Gastroesophageal sphincter (tissue), 3 donors: ENCODE data around the gene ATP6V0C.
"Not testable (repeated sequence)": the region's sequence is repeated elsewhere in the genome, so short reads cannot be mapped to it uniquely, and the experiment has no call there.

Source experiments
- EP300 ChIP-seq: sonication (generic); formaldehyde crosslinking; IDR thresholded peaks from one replicate; pipeline ENCODE4 v1.6.1; 2017; ENCODE audit warnings: antibody characterized with exemption, mild to moderate bottlenecking
- POLR2A ChIP-seq, 2 donors: fragments of 450-650 bp; IDR thresholded peaks; one replicate each; pipeline ENCODE4 v1.6.1; 2017; ENCODE audit warnings: antibody characterized with exemption in 2 of 2, mild to moderate bottlenecking in 2 of 2, moderate library complexity in 1 of 2
- POLR2AphosphoS5 ChIP-seq: sonication (generic); formaldehyde crosslinking; IDR thresholded peaks from one replicate; pipeline ENCODE4 v1.6.1; 2017; ENCODE audit warnings: antibody characterized with exemption
- TF ChIP-seq, protein P1 (sequence below), 4 experiments: fragments of 200-600 bp in 2 of 4; fragments of 450-650 bp in 2 of 4; sonication (generic) in 1 of 4; IDR thresholded peaks; one replicate each; pipeline ENCODE4 v1.5.1; 2017 to 2019; ENCODE audit warnings: antibody characterized with exemption in 4 of 4, mild to moderate bottlenecking in 2 of 4, moderate library complexity in 2 of 4

DNA sequence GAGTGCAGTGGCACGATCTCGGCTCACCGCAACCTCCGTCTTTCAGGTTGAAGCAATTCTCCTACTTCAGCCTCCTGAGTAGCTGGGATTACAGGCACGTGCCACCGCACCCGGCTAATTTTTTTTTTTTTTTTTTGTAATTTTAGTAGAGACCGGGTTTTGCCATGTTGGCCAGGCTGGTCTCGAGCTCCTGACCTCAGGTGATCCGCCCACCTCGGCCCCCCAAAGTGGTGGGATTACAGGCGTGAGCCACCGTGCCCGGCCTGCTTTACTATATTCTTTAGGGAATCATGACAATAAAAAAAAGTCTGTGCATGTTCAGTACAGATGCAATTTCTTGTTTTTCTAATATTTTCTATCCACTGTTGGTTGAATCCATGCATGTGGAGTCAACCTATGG is 30.0 kb downstream of the ATP6V0C start:
- TF ChIP-seq, protein P1, sequence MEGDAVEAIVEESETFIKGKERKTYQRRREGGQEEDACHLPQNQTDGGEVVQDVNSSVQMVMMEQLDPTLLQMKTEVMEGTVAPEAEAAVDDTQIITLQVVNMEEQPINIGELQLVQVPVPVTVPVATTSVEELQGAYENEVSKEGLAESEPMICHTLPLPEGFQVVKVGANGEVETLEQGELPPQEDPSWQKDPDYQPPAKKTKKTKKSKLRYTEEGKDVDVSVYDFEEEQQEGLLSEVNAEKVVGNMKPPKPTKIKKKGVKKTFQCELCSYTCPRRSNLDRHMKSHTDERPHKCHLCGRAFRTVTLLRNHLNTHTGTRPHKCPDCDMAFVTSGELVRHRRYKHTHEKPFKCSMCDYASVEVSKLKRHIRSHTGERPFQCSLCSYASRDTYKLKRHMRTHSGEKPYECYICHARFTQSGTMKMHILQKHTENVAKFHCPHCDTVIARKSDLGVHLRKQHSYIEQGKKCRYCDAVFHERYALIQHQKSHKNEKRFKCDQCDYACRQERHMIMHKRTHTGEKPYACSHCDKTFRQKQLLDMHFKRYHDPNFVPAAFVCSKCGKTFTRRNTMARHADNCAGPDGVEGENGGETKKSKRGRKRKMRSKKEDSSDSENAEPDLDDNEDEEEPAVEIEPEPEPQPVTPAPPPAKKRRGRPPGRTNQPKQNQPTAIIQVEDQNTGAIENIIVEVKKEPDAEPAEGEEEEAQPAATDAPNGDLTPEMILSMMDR (IDR thresholded peaks at IDR 0.05) = not testable (repeated sequence)
- TF ChIP-seq POLR2A (IDR thresholded peaks at IDR 0.05); POLR2AphosphoS5; EP300: not testable (repeated sequence)
